HG03025 (cell line): ENCODE results near the gene ANKMY1.

ENCODE experiments used
- ATAC-seq: cut with Tn5 transposase; IDR thresholded peaks from one replicate; pipeline ENCODE4 v1.9.1; 2021; ENCODE audit warnings: mild to moderate bottlenecking, moderate library complexity; ENCODE audit not compliant: unreplicated experiment, low FRiP score

ANKMY1 gene

DNA sequence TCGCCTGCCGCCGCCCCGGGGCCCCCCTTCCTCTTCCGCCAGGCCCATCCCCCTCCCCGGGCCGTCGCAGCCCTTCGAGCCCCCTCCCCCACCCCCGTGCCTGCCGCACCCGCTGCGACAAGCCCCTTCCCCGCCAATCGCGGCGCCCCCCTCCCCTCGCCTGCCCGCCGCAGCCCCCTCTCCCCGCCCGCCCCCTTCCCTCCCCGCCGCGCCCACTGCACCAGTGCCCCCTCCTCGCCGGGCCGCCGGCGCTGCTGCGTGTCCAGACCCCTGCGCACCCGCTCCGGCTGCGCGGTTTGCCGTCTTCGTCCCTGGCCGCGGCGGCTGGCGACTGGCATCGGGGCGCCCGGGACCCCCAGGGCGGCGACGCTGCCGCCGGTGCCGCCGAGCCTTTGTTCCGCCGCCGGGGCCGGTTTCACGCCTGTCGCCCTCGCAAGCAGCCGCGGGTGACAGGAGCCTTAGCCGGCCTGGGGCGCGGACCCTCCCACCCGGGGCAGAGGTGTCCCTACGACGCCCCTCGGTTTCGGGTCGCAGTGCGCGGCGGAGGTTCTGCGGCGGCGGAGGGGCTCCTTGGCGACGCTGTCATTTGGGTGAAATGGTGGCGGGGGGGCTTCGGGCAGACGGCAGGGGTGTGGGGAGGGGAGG lies 104.2 kb downstream of the ANKMY1 start:
- ATAC-seq = no peak

- ATAC-seq = no peak
These were observed 105.1 kb downstream of the ANKMY1 start for GRCh38 chr2:240452462-240453256.

DNA sequence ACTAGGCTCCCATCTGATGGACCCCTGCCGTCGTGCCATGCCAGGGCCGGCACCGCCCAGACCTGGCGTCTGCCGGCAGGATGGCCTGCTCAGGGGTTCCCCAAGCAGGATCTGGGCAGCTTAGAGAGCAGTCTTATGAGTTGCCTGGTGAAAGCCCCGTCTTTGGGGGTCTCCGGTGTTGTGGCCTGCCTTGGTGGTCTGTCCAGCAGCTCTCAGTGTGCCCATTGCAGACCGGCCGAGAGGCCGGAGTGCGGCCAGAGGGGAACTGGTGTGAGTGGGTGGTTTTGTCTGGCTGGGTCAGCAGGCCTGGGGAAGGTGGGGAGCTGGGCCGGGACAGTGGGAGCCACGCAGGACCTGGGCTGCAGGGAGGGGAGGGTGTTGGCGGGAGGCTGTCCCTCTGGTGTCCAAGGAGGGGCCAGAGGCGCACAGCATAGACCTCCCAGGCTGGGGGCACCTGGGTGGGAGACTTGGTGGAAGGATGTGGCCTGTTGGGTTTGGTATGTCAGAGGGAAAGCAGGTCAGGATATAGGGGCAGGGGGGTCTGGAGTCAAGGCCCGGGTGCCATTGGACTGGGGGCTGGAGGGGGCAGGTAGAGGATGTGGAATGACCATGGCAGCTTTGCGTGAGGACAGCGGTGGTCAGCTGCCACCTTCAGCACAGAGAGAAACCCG lies 105.9 kb downstream of the ANKMY1 start:
- ATAC-seq = no peak

DNA sequence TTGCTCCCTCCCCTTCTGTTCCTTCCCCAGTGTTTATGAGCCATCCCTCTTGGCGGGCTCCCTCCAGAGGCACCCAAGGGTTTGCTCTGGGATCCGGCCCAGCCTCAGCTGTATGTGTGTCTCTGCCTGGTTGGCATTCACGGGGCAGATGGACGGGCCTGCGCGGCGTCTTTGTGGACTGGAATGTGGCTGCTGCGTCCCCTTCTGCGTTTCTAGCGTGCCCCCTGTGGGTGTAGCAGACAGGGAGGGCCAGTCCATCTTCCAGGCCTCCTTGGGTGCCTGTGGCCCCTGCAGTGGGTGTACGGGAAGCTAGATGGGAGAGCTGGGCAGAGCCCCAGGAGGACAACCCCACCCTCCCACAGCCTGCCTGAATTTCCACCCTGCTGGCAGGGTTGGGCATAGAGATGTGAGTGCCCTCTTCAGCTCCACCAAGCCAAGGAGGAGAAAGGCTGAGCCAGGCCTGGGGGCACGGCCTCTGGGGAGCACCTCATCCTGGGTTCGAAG lies 106.6 kb downstream of the ANKMY1 start:
- no peak for ATAC-seq

DNA sequence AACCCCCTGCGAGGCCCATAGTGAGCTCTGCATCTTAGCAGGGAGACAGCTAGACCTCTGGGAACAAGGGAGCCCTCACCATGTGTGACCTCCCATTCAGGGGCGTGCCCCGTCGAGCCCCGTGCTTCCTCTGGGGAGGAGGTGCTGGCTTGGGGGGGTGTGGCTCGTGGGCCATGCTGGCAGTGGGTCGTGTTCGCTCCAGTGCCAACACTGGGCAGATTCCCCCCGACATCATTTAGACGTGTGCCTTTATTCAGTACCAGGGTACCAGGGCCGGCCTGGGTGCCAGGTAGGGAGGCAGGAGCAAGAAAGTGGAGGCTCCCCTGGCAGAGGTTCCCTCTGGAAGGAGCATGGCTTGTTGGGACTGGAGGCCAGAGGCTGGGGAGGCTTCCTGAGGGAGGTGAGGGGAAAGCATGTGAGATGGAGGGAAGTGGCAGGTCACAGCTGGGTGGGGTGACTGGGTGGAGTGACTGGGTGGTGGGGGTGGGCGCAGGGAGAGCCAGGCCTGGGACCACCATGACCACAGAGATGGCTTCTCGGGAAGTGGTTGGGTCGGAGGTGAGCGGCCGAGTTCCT lies 107.2 kb downstream of the ANKMY1 start:
- ATAC-seq = no peak

- no peak for ATAC-seq
These were observed 107.8 kb downstream of the ANKMY1 start for GRCh38 chr2:240449764-240450531.

DNA sequence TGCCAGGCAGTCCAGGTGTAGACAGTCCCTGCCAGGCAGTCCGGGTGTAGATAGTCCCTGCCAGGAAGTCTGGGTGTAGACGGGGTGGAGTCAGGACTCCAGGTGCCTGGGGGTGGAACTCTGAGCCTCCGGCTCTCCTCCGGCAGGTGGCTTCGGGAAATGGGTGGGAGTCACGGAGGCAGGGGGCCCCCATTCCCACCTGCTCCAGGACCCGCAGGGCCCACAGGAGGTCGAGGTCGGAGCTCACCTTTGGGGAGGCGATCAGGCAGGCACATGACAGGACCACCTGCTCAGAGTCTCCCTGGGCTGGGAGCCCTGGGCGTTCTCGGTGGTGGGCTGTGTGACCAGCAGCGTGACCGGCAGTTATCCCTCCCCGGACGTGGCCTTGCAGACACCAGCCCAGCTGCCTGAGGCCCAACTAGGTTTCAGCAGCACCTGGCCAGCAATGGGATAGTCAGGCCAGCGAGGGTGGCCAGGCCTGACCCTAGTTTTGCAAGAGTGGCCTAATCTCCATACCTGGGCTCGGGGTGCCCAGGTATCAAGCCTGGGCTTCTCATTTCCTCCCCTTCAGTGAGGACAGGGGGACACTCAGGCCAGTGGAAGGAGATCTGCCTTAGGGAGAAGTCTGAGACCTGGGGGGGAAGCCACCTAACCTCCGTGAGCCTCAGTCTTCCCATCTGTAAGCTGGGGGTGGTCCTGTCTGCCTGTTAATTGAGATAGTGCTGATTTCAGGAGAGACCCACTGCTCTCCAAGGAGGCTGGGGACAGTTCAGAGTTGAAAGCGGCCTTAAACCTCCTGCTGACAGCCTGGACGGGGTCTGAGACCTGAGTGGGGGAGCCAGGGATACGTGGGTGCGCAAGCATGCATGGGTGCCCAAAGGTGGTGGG lies 109.2 kb downstream of the ANKMY1 start:
- no peak for ATAC-seq

GRCh38 chr2:240447934-240448333 lies 109.9 kb downstream of the ANKMY1 start:
- no peak for ATAC-seq

- ATAC-seq = no peak
These were observed 110.5 kb downstream of the ANKMY1 start for GRCh38 chr2:240447331-240447730.

DNA sequence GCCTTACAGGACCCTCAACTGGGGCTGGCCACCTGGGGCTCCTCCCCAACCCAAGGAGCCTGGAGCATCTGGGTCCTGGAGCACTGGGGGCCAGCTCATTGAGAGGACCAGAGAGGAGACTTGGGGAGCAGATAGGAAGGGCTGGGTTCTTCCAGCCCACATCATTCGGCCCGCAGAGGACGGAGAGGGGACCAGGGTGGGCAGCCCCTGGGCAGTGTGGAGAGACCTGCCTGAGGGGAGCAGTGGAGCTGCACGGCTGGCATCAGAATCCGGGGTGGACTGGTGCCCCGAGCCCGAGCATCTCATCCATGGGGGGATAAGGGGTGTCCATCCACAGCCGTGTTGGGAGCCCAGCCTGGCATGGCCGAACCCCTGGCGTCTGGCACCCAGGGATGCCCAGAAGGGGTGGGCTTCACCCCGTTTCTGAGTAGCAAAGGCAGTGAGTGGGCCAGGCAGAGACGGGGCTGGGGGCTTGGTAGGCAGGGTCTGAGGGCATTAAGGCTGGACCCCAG lies 111.1 kb downstream of the ANKMY1 start:
- no peak for ATAC-seq

DNA sequence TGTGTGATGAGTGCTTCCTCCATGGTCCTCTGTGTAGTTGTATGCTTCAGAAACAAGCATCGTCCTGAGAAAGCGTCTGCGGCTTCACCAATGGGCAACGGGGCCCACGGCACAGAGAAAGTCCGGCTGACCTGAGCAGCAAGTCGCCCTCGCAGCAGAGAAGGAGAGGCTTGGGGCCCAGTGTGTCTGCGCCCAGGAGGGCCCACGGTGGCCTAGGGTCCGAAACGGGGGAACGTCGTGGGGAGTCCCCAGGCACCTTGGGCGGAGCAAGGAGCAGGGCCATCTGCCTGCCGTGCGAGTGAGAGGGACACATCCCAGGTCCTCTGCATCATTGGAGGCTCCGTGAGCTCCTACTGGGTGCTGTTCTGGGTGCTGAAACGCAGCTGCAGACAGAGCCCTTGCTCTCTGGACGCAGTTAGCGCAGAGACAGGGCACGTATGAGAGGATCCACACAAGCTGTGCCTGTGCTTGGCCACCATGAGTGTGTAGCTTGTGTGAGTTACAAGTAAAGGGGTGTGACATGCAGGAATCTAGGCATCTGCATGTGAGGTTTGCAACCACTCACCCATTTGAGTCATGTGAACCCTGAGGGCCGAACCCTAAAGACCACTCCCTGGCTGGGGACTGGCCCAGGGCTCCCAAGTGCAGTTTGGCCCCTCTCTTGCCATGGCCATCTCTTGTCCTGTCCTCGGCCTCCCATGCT lies 111.7 kb downstream of the ANKMY1 start:
- ATAC-seq = no peak

GRCh38 chr2:240444464-240444863 lies 113.3 kb downstream of the ANKMY1 start:
- no peak for ATAC-seq

DNA sequence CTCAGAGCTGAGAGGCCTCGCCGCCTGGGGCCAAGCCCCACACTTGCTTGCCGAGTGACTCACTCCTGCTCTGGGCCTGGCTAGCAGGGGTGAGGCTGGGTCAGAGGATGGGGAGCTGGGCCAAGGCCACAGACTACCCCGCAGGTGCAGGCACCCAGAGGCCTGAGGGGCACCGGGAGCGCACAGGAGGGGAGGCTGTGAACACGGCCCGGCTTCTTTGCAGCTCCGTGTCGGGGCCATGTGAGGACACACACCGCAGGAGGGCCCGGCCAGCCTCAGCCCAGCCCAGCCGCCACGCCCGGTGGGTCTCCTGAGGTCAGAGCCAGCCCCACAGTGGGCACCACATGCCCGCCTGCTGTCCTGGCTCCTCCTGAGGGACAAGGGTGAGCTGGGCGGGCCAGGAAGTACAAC lies 113.9 kb downstream of the ANKMY1 start:
- ATAC-seq = no peak

DNA sequence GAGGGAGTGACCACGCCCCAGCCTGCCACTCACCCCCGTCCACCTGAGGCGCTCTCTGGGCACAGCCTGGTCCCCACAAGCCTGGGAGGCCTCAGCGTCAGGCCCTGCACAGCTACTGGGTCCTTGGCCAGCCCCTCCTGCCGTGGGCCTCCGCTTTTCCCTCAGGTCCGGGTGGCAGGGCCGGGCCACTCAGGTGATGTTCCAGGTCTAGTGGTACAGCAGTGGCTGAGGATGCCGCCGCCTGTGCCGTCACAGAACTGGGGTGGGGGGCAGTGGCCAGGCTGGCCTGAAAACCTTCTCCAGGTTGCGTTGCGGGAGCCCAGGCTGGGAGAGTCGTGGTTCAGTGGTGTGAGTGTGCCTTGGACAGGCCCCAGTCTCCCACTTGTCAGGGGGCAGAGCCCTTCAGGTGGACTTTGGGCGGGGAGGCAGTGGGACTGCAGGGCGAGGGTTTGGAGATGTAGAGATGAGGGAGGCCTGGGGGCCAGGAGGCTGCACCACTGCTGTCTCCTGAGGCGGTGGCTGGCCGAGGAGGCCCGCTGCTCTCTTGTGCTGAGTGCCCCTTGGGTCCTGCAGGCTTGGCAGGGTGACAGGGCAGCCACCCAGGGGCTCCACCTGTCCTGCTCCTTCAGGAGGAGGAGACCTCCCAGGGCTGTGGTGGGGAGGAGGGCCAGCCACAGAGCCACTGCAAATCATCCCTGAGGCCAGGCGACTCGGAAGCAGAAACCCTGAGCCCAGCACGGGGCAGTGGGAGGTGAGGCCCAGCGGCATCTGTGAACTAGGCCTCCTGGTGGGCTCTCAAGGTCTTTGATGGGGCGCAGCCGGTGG lies 114.7 kb downstream of the ANKMY1 start:
- ATAC-seq = no peak

DNA sequence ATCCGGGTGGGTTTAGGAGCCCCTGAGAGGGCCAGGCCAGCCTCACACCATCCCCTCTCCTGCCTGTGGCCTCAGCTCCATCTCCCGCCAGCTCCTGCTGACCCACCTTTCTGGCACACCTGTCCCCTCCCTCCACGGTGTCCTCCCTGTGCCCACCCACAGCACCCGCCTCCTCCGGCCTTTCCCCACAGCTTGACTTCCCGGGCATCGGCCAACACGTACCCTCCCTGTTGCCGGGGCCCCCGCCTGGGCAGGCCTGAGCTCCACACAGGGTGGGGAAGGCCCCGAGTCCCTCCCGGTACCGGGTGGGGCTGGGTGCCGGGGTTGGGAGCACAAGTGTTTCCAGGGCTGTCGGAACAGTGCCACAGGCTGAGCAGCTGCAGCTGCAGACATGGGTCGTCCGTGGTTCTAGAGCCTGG lies 115.8 kb downstream of the ANKMY1 start:
- no peak for ATAC-seq

DNA sequence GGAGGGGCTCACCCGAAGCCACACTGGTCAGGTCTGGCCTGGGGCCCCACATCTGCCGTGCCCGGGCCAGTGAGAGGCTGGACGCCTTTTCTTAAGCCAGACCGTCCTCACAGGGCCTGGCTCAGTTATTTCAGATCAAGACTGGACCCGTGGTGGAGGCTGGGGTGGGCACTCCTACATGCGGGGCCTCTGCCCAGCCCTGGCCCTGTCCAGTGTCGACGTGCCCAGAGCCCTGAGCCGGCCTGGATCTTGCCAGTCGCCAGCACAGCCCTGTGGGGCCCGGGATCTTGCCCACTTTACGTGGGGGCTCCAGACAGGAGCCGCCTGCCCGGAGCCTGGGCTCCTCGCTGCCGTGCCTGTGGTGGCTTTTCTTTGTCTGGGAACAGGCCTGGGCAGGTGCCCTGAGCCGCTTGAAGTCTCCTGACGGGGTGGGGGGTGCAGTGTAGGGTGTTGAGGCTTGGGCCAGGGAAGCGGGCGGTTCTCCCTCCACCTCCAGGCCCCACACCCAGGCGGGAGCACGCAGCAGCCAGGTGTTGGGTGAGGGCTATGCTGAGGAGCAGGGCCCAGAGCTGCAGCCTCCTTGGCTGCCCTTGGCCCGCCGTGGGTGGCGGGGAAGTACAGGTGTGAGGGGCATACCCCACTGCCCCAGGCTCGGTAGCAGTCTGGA lies 116.3 kb downstream of the ANKMY1 start:
- no peak for ATAC-seq

GRCh38 chr2:240440704-240441320 lies 117.0 kb downstream of the ANKMY1 start:
- ATAC-seq = no peak
